Activated CD4-positive, alpha-beta T cell treated with anti-CD3 and anti-CD28 coated beads, Interleukin-2, amount 10 ng/mL, durations not matched to agents 24 days and 14 days (primary cell): ENCODE results near the gene ETNK2. TPM values are rescaled to one million over a fixed set of nuclear protein-coding genes. Genes with fewer than 3 reads are reported as not detected.

Source experiments
- DNase-seq: peaks from one replicate; pipeline ENCODE4 v3.0.0; 2022
- H3K27ac Mint-ChIP-seq: one replicate; pipeline ENCODE4 v1.8.0; 2022; ENCODE audit warnings: mild to moderate bottlenecking, mixed read lengths
- H3K27me3 Mint-ChIP-seq: one replicate; pipeline ENCODE4 v1.8.0; 2022; ENCODE audit warnings: mixed read lengths
- H3K36me3 Mint-ChIP-seq: one replicate; pipeline ENCODE4 v1.8.0; 2022; ENCODE audit warnings: low read depth, mild to moderate bottlenecking, mixed read lengths
- H3K4me1 Mint-ChIP-seq: one replicate; pipeline ENCODE4 v1.8.0; 2021; ENCODE audit warnings: mixed read lengths
- H3K4me3 Mint-ChIP-seq: one replicate; pipeline ENCODE4 v1.8.0; 2022; ENCODE audit warnings: mild to moderate bottlenecking, moderate library complexity, mixed read lengths
- H3K9me3 Mint-ChIP-seq: one replicate; pipeline ENCODE4 v1.8.0; 2021; ENCODE audit warnings: mixed read lengths
- intact Hi-C: fragments of 100-400 bp; cut with micrococcal nuclease; formaldehyde crosslinking; loops from one replicate; pipeline ENCODE4 v1.15.1; 2023
- total RNA-seq: library from RNA; stranded (reverse); gene quantifications from 2 replicates; pipeline ENCODE4 v1.2.3, GENCODE V29; 2022

Gene ETNK2
- total RNA-seq, 1 donor from 2014 or later = not detected

DNA sequence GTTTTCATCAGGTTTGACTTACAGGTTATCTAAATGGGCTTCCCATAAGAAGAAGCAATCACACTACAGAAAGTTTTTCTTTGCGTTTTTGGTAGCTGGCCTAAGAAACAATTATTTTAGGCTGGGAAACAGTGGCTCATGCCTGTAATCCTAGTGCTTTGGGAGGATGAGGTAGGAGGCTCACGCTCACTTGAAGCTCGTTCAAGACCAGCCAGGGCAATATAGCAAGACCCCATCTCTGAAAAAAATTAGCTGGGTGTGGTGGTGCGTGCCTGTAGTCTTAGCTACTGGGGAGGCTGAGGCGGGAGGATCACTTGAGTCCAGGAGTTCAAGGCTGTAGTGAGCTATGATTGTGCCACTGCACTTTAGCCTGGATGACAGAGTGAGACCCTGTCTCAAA is 15.9 kb upstream of the ETNK2 start:
- no peaks in the 10 kb centered on the region for H3K4me1 Mint-ChIP-seq
- H3K36me3 Mint-ChIP-seq = peaks cover 3% of the 10 kb centered on the region
- DNase-seq = no peak
- no peak overlapping the region for H3K27ac Mint-ChIP-seq
- H3K9me3 Mint-ChIP-seq = peaks cover 14% of the 10 kb centered on the region
- H3K4me3 Mint-ChIP-seq = no peak overlapping the region
- intact Hi-C loops = no loop called here
- H3K27me3 Mint-ChIP-seq = no peaks in the 10 kb centered on the region

DNA sequence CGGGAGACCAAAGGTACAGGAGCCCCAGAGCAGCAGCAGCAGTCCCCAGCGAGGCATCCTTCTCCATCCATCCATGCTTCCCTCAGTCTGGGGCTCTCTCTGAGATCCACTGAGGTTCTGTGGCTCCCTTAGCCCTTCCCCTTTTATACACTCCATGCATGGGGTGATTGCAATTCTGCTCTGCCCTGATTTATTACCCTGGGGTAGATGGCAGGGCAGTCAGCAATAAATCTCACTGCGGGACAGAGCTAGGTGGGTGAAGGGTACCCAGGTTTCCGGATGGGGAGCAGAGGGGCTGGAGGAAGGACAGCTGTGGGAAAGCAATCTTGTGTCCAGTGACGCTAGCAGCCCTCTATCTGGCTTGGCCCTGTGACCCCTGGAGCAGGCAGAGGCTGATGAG is 14.4 kb upstream of the ETNK2 start, which contains the start of gene REN:
Gene REN, minus strand, starts transcription at position 119 of the 400 bp plus-strand sequence. Its CDS starts 44 bp downstream, at position 75.
- Mint-ChIP-seq H3K27me3 (peaks cover 2% of the 10 kb centered on the region), H3K27ac (no peak within 1 kb of the TSS), H3K9me3 (peaks cover 11% of the 10 kb centered on the region), H3K4me3 (no peak within 1 kb of the TSS), H3K4me1 (no peaks in the 10 kb centered on the region), H3K36me3 (peaks cover 3% of the 10 kb centered on the region)
- intact Hi-C loops = no loop called here
- no peak for DNase-seq

GRCh38 chr1:204162494-204163074 is 10.7 kb upstream of the ETNK2 start:
- H3K4me1 Mint-ChIP-seq = no peaks in the 10 kb centered on the region
- no peak overlapping the region for H3K27ac Mint-ChIP-seq
- H3K36me3 Mint-ChIP-seq = no peaks in the 10 kb centered on the region
- H3K4me3 Mint-ChIP-seq = no peak overlapping the region
- peaks cover 6% of the 10 kb centered on the region for H3K27me3 Mint-ChIP-seq
- intact Hi-C loops = loop anchor here (1.0 to 5.0 kb wide), 5 partner anchors 45 to 332 kb away; partner anchors contain the start of gene PIK3C2B
- DNase-seq = peak; percentile 93
- H3K9me3 Mint-ChIP-seq = no peaks in the 10 kb centered on the region

GRCh38 chr1:204161609-204162493 is 10.0 kb upstream of the ETNK2 start:
- no peak overlapping the region for H3K4me3 Mint-ChIP-seq
- no peaks in the 10 kb centered on the region for H3K4me1 Mint-ChIP-seq
- peaks cover 6% of the 10 kb centered on the region for H3K27me3 Mint-ChIP-seq
- intact Hi-C loops = loop anchor here (1.0 to 5.0 kb wide), 5 partner anchors 45 to 333 kb away; partner anchors contain the start of gene PIK3C2B
- H3K27ac Mint-ChIP-seq = no peak overlapping the region
- H3K36me3 Mint-ChIP-seq = no peaks in the 10 kb centered on the region
- no peak for DNase-seq
- no peaks in the 10 kb centered on the region for H3K9me3 Mint-ChIP-seq

DNA sequence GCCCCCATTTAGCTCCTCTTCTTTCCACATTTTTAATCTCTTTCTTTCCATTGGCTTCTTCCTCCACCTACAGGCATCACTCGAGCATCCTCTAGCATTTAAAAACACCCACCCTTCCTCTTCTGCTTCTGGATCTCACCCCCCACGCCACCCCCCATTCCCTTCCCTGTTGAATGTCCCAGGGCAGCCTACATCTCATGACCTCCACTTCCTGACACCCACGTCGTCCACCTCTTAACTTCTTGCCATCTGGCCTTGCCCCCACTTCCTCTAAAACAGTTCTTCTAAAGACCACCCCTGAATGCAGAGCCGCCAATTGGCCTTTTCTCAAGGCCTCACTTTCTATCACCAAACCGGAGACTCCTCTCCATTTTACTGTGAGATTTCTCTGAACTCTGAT is 6.1 kb upstream of the ETNK2 start:
- no peak for DNase-seq
- Mint-ChIP-seq H3K36me3 (no peaks in the 10 kb centered on the region), H3K4me3 (no peak overlapping the region), H3K9me3 (no peaks in the 10 kb centered on the region), H3K27ac (no peak overlapping the region), H3K27me3 (peaks cover 11% of the 10 kb centered on the region), H3K4me1 (no peaks in the 10 kb centered on the region)
- intact Hi-C loops = no loop called here

DNA sequence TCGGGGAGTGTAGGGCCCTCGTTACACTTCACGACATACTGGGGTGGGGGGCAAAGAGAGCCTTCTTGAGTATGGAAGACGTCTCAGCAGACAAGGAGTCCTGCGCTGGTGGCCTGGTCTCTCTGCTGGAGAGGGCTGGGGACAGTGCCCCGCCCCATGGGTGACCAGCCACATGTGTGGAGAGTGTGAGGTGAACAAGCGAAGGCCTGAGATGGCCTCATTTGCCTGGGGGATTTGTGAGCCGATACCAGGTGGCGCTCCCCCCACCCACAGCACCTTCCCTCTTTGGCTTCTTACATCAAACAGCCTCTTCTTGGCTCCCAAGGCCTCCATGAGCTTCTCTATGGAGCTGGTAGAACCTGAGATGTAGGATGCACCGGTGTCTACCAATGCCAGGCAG is 4.0 kb upstream of the ETNK2 start:
- Mint-ChIP-seq H3K4me3 (no peak overlapping the region), H3K9me3 (no peaks in the 10 kb centered on the region), H3K4me1 (no peaks in the 10 kb centered on the region), H3K27me3 (peaks cover 15% of the 10 kb centered on the region), H3K27ac (no peak overlapping the region), H3K36me3 (no peaks in the 10 kb centered on the region)
- intact Hi-C loops = no loop called here
- DNase-seq = no peak

DNA sequence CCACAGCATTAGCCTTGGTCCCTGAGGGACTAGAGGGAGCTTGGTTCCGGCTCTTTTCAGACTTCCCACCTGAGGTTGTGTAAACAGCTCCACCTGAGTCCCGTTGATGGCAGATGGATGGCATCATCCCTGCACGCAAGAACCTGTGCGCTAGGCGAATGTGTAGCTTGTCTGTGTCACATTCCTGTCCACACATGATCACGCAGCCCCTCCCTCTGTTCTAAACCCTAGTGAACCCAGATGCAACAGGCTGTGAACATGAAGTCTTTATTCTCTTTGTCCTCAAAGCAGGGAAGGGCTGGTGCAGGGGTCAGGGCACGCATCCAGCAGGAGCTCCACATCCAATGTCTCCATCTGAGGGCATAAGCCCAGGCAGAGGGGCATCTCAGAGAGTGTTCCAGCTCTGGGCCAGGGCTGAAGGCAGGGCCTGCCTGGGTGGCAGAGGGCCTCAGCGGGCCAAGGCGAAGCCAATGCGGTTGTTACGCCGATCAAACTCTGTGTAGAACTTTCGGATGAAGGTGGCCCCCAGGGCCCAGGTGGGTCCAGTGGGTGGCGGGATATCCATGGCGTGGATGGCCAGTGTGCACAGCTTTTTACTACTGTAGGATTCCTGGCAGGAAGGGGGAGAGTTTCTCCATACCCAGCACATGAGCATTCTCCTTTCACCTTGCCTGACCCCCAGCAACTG is 2.9 kb upstream of the ETNK2 start:
- Mint-ChIP-seq H3K36me3 (no peaks in the 10 kb centered on the region), H3K27me3 (peaks cover 23% of the 10 kb centered on the region), H3K4me1 (no peaks in the 10 kb centered on the region), H3K9me3 (no peaks in the 10 kb centered on the region), H3K4me3 (no peak overlapping the region), H3K27ac (no peak overlapping the region)
- intact Hi-C loops = loop anchor here (5.0 kb wide), 1 partner anchor 338 kb away; the partner anchor contains the start of gene PIK3C2B
- no peak for DNase-seq

DNA sequence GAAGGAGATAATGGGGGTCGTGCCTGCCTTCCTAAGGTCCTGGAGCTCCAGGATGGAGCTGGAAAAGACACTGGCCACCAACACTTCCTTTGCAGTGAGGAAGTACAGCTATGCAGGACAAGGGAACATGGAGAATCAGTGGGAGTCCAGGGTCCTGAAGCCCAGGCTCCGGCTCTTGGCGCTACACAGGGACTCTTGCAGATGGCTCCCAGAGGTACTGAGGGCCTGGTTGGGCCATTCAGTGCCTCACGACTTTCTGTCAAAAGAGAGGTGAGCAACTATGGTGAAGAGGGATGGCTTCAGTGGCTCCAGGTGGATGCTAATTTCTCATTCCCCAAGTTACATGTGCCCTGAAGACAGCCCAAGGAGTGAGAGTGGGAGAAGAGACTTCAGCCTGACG is 1.8 kb upstream of the ETNK2 start:
- H3K27ac Mint-ChIP-seq = no peak overlapping the region
- no peaks in the 10 kb centered on the region for H3K9me3 Mint-ChIP-seq
- H3K4me3 Mint-ChIP-seq = no peak overlapping the region
- peaks cover 23% of the 10 kb centered on the region for H3K27me3 Mint-ChIP-seq
- no peaks in the 10 kb centered on the region for H3K4me1 Mint-ChIP-seq
- DNase-seq = no peak
- H3K36me3 Mint-ChIP-seq = no peaks in the 10 kb centered on the region
- intact Hi-C loops = loop anchor here (5.0 kb wide), 1 partner anchor 339 kb away; the partner anchor contains the start of gene PIK3C2B

GRCh38 chr1:204152310-204153044 is 633 bp upstream of the ETNK2 start:
- peak overlapping the region; percentile 71 for H3K4me3 Mint-ChIP-seq
- H3K36me3 Mint-ChIP-seq = no peaks in the 10 kb centered on the region
- H3K27ac Mint-ChIP-seq = no peak overlapping the region
- intact Hi-C loops = loop anchor here (5.0 kb wide), 1 partner anchor 340 kb away; the partner anchor contains the start of gene PIK3C2B
- H3K9me3 Mint-ChIP-seq = no peaks in the 10 kb centered on the region
- no peak for DNase-seq
- H3K27me3 Mint-ChIP-seq = peaks cover 21% of the 10 kb centered on the region
- no peaks in the 10 kb centered on the region for H3K4me1 Mint-ChIP-seq

DNA sequence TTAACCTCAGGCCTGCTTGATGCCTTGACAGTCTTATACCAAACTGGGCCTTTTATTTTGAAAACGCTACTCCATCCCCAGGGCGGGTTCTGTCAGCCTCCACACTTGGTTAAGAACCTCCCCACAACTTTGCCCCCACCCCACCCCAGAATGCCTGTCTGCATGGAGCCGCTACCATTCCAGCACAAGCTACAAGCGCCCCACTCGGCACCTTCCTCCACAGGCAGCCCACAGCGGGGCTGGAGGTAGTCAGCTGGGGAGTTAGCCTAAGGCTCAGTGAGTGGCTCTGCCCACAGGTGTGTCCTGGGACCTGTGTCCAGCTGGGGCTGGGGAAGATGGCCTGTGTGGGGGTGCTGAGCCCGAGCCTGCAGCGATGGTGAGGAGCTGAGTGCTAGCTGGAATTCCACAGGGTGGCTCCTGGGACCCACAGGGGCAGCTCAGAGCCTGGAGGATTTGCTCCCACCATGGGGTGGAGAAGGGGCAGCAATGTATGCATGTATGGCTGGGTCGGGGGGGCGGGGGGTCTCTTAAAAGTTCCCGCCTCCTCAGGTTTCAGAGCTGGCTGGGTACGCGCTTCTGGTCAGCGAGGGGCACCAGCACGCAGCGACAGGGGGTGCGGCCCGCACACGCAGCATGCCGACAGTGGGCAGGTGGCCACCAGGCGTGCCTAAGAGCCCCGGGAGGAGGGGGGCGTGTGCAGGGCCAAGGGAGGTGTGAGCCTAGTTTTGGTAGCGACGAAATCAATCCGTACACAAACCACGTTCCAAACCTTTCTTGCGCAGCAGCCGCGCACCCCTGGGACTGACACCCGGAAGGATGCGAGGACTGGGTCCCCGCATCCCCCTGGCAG is 917 bp downstream of the ETNK2 start:
- Mint-ChIP-seq H3K36me3 (no peaks in the 10 kb centered on the region), H3K27me3 (peaks cover 23% of the 10 kb centered on the region), H3K27ac (no peak overlapping the region), H3K4me1 (no peaks in the 10 kb centered on the region), H3K4me3 (peak overlapping the region; percentile 74), H3K9me3 (no peaks in the 10 kb centered on the region)
- DNase-seq = no peak
- intact Hi-C loops = loop anchor here (5.0 kb wide), 1 partner anchor 341 kb away; the partner anchor contains the start of gene PIK3C2B

GRCh38 chr1:204149635-204150565 is 1.9 kb downstream of the ETNK2 start:
- intact Hi-C loops = loop anchor here (5.0 kb wide), 1 partner anchor 342 kb away; the partner anchor contains the start of gene PIK3C2B
- H3K9me3 Mint-ChIP-seq = no peaks in the 10 kb centered on the region
- no peaks in the 10 kb centered on the region for H3K36me3 Mint-ChIP-seq
- peaks cover 26% of the 10 kb centered on the region for H3K27me3 Mint-ChIP-seq
- H3K27ac Mint-ChIP-seq = no peak overlapping the region
- H3K4me3 Mint-ChIP-seq = peak overlapping the region; percentile 74
- no peak for DNase-seq
- H3K4me1 Mint-ChIP-seq = no peaks in the 10 kb centered on the region

DNA sequence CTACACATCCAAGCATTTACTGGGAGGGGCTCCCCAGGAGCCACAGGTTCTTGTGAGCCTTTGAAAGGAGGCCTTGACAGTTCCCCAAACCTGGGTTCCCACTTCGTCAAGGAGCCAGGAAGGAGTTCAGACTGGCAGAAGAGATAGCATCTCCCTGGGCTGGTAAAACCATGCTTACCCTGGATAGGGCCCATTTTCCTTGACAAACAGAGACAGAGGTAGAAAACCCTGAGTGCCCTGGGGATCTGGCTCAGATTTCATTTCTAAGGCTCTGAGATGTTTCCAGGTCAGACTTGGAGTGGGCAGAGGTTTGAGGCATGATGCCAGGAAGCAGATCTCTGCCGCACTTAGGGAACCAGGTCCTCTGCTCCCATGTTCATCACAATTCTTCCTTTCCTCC is 2.7 kb downstream of the ETNK2 start:
- Mint-ChIP-seq H3K27ac (no peak overlapping the region), H3K36me3 (no peaks in the 10 kb centered on the region), H3K9me3 (no peaks in the 10 kb centered on the region), H3K4me1 (no peaks in the 10 kb centered on the region), H3K4me3 (no peak overlapping the region), H3K27me3 (peaks cover 29% of the 10 kb centered on the region)
- intact Hi-C loops = no loop called here
- DNase-seq = no peak
